Stomach (tissue), 4 donors: ENCODE data around the gene TMBIM4.
"Not testable (repeated sequence)": the region's sequence is repeated elsewhere in the genome, so short reads cannot be mapped to it uniquely, and the experiment has no call there.

ENCODE experiments used
- POLR2A ChIP-seq, 4 donors: fragments of 450-650 bp; IDR thresholded peaks; one replicate each; pipeline ENCODE4 v1.6.1; 2016; ENCODE audit warnings: antibody characterized with exemption in 4 of 4, control low read depth in 2 of 4, mild to moderate bottlenecking in 1 of 4, moderate library complexity in 1 of 4
- TF ChIP-seq, protein P1 (sequence below), 7 experiments: fragments of 450-650 bp in 4 of 7; fragments of 200-600 bp in 3 of 7; sonication (generic) in 3 of 7; IDR thresholded peaks; one replicate each; pipeline ENCODE4 v1.5.1; 2016 to 2019; ENCODE audit warnings: antibody characterized with exemption in 7 of 7, control low read depth in 2 of 7, mild to moderate bottlenecking in 1 of 7

DNA sequence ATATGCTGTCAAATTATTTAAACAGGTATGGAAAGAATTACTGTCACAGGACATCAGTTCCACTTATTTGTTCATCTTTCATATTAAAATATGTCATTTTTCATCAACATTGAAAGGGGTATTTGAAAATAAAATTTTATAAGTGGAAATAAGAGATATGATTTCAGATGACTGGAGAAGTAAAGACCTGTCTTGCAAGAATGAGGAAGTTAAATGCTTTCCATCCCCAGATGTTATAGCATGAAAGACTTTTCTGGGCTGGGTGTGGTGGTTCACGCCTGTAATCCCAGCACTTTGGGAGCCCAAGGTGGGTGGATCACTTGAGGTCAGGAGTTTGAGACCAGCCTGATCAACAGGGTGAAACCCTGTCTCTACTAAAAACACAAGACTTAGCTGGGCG, 41.8 kb upstream of the TMBIM4 start:
- TF ChIP-seq, protein P1, sequence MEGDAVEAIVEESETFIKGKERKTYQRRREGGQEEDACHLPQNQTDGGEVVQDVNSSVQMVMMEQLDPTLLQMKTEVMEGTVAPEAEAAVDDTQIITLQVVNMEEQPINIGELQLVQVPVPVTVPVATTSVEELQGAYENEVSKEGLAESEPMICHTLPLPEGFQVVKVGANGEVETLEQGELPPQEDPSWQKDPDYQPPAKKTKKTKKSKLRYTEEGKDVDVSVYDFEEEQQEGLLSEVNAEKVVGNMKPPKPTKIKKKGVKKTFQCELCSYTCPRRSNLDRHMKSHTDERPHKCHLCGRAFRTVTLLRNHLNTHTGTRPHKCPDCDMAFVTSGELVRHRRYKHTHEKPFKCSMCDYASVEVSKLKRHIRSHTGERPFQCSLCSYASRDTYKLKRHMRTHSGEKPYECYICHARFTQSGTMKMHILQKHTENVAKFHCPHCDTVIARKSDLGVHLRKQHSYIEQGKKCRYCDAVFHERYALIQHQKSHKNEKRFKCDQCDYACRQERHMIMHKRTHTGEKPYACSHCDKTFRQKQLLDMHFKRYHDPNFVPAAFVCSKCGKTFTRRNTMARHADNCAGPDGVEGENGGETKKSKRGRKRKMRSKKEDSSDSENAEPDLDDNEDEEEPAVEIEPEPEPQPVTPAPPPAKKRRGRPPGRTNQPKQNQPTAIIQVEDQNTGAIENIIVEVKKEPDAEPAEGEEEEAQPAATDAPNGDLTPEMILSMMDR (IDR thresholded peaks at IDR 0.05): not testable (repeated sequence)
- not testable (repeated sequence) for TF ChIP-seq POLR2A (IDR thresholded peaks at IDR 0.05)
